GM12878 (cell line): ENCODE measurements around the gene LPCAT4. TPM values are rescaled to one million over a fixed set of nuclear protein-coding genes. Genes with fewer than 3 reads are reported as not detected.

Experiments used
- BACH1 ChIP-seq: fragments of 450-650 bp; IDR thresholded peaks from 2 replicates; pipeline ENCODE4 v1.6.1; 2017; ENCODE audit warnings: mild to moderate bottlenecking, borderline replicate concordance
- BHLHE40 ChIP-seq, 2 experiments: fragments of 450-650 bp in 1 of 2; IDR thresholded peaks; 2 replicates each; pipeline ENCODE4 v1.6.1; 2011 to 2017; ENCODE audit warnings: low read depth in 2 of 2, borderline replicate concordance in 1 of 2, improper control_type of control experiment in 1 of 2, low read length in 1 of 2, mild to moderate bottlenecking in 1 of 2
- DPF2 ChIP-seq: fragments of 450-650 bp; IDR thresholded peaks from 2 replicates; pipeline ENCODE4 v1.6.1; 2017; ENCODE audit warnings: mild to moderate bottlenecking
- HDGF ChIP-seq: fragments of 450-650 bp; IDR thresholded peaks from 2 replicates; pipeline ENCODE4 v1.6.1; 2016; ENCODE audit warnings: antibody characterized with exemption
- IRF5 ChIP-seq: fragments of 450-650 bp; IDR thresholded peaks from 2 replicates; pipeline ENCODE4 v1.6.1; 2017; ENCODE audit warnings: borderline replicate concordance
- MTA3 ChIP-seq: IDR thresholded peaks from 2 replicates; pipeline ENCODE4 v1.6.1; 2012; ENCODE audit warnings: low read length, inconsistent platforms, borderline replicate concordance
- RFX5 ChIP-seq: IDR thresholded peaks from 2 replicates; pipeline ENCODE4 v1.6.1; 2011; ENCODE audit warnings: low read depth, low read length, improper control_type of control experiment
- SPI1 ChIP-seq: IDR thresholded peaks from 2 replicates; pipeline ENCODE4 v1.6.1; 2011; ENCODE audit warnings: low read depth, mild to moderate bottlenecking, low read length, moderate library complexity, borderline replicate concordance; ENCODE audit not compliant: insufficient read depth
- SREBF1 ChIP-seq: IDR thresholded peaks from 2 replicates; pipeline ENCODE4 v1.6.1; 2012; ENCODE audit warnings: mild to moderate bottlenecking, low read length
- polyA plus RNA-seq, 11 experiments: library from polyadenylated mRNA; depleted of rRNA in 4 of 11; unstranded in 6 of 11; stranded (reverse) in 5 of 11; fragments of >200 nt; fragmentation: Nextera tagmentation in 4 of 11; fragmentation: Illumina TruSeq in 1 of 11; extraction: Ambion mirVana in 4 of 11; extraction: Trizol in 1 of 11; gene quantifications; 1 replicate in 1 of 11; 2 replicates in 10 of 11; pipeline versions ENCODE4 v1.2.1 to v1.2.3, GENCODE V29; 2011 to 2016; ENCODE audit warnings: inconsistent platforms in 2 of 11, missing spikeins in 2 of 11, low read depth in 1 of 11
- total RNA-seq, 4 experiments: library from RNA; depleted of rRNA in 3 of 4; stranded (reverse); fragments of >200 nt in 3 of 4; fragmentation: Illumina TruSeq in 1 of 4; extraction: Trizol in 1 of 4; gene quantifications; 2 replicates each; pipeline versions ENCODE4 v1.2.1 to v1.2.3, GENCODE V29; 2013 to 2021
- TF ChIP-seq, protein P1 (sequence below): IDR thresholded peaks from 2 replicates; pipeline ENCODE4 v1.6.1; 2012; ENCODE audit warnings: improper control_type of control experiment, low read depth, low read length; ENCODE audit not compliant: insufficient replicate concordance
- TF ChIP-seq, protein P2 (sequence below): fragments of 450-650 bp; IDR thresholded peaks from 2 replicates; pipeline ENCODE4 v1.6.1; 2016; ENCODE audit warnings: mild to moderate bottlenecking
- TF ChIP-seq, protein P3 (sequence below): fragments of 450-650 bp; conservative IDR thresholded peaks from 2 replicates; pipeline ENCODE4 v1.6.1; 2017; ENCODE audit warnings: mild to moderate bottlenecking, moderate library complexity
- TF ChIP-seq, protein P4 (sequence below): IDR thresholded peaks from 2 replicates; pipeline ENCODE4 v1.6.1; 2011; ENCODE audit warnings: borderline replicate concordance, low read depth, mild to moderate bottlenecking, moderate library complexity, low read length; ENCODE audit not compliant: insufficient read depth, poor library complexity, severe bottlenecking

Gene LPCAT4
- total and polyA plus RNA-seq, 10 of the 15 experiments (the other 5 are each of a cell fraction or from before 2014, with no cell fraction given): 14.4 to 57.2 (median 33.0) TPM

GRCh38 chr15:34342737-34343575, 24.0 kb downstream of the LPCAT4 start, which contains the start of the genes NOP10 and NUTM1 (continued):
- TF ChIP-seq, protein P1, sequence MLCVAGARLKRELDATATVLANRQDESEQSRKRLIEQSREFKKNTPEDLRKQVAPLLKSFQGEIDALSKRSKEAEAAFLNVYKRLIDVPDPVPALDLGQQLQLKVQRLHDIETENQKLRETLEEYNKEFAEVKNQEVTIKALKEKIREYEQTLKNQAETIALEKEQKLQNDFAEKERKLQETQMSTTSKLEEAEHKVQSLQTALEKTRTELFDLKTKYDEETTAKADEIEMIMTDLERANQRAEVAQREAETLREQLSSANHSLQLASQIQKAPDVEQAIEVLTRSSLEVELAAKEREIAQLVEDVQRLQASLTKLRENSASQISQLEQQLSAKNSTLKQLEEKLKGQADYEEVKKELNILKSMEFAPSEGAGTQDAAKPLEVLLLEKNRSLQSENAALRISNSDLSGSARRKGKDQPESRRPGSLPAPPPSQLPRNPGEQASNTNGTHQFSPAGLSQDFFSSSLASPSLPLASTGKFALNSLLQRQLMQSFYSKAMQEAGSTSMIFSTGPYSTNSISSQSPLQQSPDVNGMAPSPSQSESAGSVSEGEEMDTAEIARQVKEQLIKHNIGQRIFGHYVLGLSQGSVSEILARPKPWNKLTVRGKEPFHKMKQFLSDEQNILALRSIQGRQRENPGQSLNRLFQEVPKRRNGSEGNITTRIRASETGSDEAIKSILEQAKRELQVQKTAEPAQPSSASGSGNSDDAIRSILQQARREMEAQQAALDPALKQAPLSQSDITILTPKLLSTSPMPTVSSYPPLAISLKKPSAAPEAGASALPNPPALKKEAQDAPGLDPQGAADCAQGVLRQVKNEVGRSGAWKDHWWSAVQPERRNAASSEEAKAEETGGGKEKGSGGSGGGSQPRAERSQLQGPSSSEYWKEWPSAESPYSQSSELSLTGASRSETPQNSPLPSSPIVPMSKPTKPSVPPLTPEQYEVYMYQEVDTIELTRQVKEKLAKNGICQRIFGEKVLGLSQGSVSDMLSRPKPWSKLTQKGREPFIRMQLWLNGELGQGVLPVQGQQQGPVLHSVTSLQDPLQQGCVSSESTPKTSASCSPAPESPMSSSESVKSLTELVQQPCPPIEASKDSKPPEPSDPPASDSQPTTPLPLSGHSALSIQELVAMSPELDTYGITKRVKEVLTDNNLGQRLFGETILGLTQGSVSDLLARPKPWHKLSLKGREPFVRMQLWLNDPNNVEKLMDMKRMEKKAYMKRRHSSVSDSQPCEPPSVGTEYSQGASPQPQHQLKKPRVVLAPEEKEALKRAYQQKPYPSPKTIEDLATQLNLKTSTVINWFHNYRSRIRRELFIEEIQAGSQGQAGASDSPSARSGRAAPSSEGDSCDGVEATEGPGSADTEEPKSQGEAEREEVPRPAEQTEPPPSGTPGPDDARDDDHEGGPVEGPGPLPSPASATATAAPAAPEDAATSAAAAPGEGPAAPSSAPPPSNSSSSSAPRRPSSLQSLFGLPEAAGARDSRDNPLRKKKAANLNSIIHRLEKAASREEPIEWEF: no peak
- peak; percentile 31; the same call in 1 of the 2 replicates for TF ChIP-seq MTA3
- TF ChIP-seq SREBF1: no peak
- TF ChIP-seq, protein P2, sequence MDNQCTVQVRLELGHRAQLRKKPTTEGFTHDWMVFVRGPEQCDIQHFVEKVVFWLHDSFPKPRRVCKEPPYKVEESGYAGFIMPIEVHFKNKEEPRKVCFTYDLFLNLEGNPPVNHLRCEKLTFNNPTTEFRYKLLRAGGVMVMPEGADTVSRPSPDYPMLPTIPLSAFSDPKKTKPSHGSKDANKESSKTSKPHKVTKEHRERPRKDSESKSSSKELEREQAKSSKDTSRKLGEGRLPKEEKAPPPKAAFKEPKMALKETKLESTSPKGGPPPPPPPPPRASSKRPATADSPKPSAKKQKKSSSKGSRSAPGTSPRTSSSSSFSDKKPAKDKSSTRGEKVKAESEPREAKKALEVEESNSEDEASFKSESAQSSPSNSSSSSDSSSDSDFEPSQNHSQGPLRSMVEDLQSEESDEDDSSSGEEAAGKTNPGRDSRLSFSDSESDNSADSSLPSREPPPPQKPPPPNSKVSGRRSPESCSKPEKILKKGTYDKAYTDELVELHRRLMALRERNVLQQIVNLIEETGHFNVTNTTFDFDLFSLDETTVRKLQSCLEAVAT: peak; percentile 17; the same call in 1 of the 2 replicates
- TF ChIP-seq, protein P3, sequence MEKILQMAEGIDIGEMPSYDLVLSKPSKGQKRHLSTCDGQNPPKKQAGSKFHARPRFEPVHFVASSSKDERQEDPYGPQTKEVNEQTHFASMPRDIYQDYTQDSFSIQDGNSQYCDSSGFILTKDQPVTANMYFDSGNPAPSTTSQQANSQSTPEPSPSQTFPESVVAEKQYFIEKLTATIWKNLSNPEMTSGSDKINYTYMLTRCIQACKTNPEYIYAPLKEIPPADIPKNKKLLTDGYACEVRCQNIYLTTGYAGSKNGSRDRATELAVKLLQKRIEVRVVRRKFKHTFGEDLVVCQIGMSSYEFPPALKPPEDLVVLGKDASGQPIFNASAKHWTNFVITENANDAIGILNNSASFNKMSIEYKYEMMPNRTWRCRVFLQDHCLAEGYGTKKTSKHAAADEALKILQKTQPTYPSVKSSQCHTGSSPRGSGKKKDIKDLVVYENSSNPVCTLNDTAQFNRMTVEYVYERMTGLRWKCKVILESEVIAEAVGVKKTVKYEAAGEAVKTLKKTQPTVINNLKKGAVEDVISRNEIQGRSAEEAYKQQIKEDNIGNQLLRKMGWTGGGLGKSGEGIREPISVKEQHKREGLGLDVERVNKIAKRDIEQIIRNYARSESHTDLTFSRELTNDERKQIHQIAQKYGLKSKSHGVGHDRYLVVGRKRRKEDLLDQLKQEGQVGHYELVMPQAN: 0 out of 2 replicates have a peak, but pooled peaks have one; percentile 41
- no peak for TF ChIP-seq IRF5
- TF ChIP-seq BHLHE40 (IDR thresholded peaks at IDR 0.05; ENCODE audit: borderline replicate concordance in 1 of 2, low read depth in 2 of 2, low read length in 1 of 2): peak; percentile 94
- TF ChIP-seq SPI1: no peak
- no peak for TF ChIP-seq RFX5
- no peak for TF ChIP-seq HDGF
- TF ChIP-seq, protein P4, sequence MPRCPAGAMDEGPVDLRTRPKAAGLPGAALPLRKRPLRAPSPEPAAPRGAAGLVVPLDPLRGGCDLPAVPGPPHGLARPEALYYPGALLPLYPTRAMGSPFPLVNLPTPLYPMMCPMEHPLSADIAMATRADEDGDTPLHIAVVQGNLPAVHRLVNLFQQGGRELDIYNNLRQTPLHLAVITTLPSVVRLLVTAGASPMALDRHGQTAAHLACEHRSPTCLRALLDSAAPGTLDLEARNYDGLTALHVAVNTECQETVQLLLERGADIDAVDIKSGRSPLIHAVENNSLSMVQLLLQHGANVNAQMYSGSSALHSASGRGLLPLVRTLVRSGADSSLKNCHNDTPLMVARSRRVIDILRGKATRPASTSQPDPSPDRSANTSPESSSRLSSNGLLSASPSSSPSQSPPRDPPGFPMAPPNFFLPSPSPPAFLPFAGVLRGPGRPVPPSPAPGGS: peak; percentile 23
- peak; percentile 52; the same call in 1 of the 2 replicates for TF ChIP-seq BACH1
- peak; percentile 100 for TF ChIP-seq DPF2
